ENCODE measurements around the gene PHF23. TPM values are rescaled to one million over a fixed set of nuclear protein-coding genes. Genes with fewer than 3 reads are reported as not detected.

Gene PHF23
- total RNA-seq, 1 donor from 2014 or later = 61.1 TPM

GRCh38 chr17:7224661-7225111 lies 14.6 kb downstream of the PHF23 start:
- H3K36me3 Mint-ChIP-seq = peaks cover 20% of the 10 kb centered on the region
- no peak overlapping the region for H3K4me3 Mint-ChIP-seq
- no peak for DNase-seq (ENCODE audit: extremely low spot score, unreplicated experiment)
- H3K27ac Mint-ChIP-seq = no peak overlapping the region
- H3K4me1 Mint-ChIP-seq (ENCODE audit: unreplicated experiment) = peaks cover 12% of the 10 kb centered on the region
- H3K27me3 Mint-ChIP-seq = no peaks in the 10 kb centered on the region
- no peak for TF ChIP-seq CTCF (conservative IDR thresholded peaks at IDR 0.05)
- H3K9me3 Mint-ChIP-seq = no peaks in the 10 kb centered on the region

GRCh38 chr17:7224110-7224509 lies 15.1 kb downstream of the PHF23 start:
- Mint-ChIP-seq H3K36me3 (peaks cover 15% of the 10 kb centered on the region), H3K27ac (peak overlapping the region; percentile 72), H3K4me3 (peak overlapping the region; percentile 3), H3K27me3 (no peaks in the 10 kb centered on the region), H3K9me3 (no peaks in the 10 kb centered on the region), H3K4me1 (ENCODE audit: unreplicated experiment) (peaks cover 18% of the 10 kb centered on the region)
- TF ChIP-seq CTCF (conservative IDR thresholded peaks at IDR 0.05) = no peak
- no peak for DNase-seq (ENCODE audit: extremely low spot score, unreplicated experiment)

- no peak for TF ChIP-seq CTCF (conservative IDR thresholded peaks at IDR 0.05)
- no peaks in the 10 kb centered on the region for H3K9me3 Mint-ChIP-seq
- H3K27me3 Mint-ChIP-seq = no peaks in the 10 kb centered on the region
- H3K4me3 Mint-ChIP-seq = no peak overlapping the region
- H3K36me3 Mint-ChIP-seq = peaks cover 13% of the 10 kb centered on the region
- no peak for DNase-seq (ENCODE audit: extremely low spot score, unreplicated experiment)
- H3K4me1 Mint-ChIP-seq (ENCODE audit: unreplicated experiment) = peaks cover 23% of the 10 kb centered on the region
- H3K27ac Mint-ChIP-seq = peak overlapping the region; percentile 72
Observed at GRCh38 chr17:7223375-7223774, 15.9 kb downstream of the PHF23 start.

GRCh38 chr17:7222972-7223292 lies 16.3 kb downstream of the PHF23 start:
- H3K27ac Mint-ChIP-seq = no peak overlapping the region
- no peak for TF ChIP-seq CTCF (conservative IDR thresholded peaks at IDR 0.05)
- DNase-seq (ENCODE audit: extremely low spot score, unreplicated experiment) = no peak
- H3K4me1 Mint-ChIP-seq (ENCODE audit: unreplicated experiment) = peaks cover 26% of the 10 kb centered on the region
- no peak overlapping the region for H3K4me3 Mint-ChIP-seq
- no peaks in the 10 kb centered on the region for H3K9me3 Mint-ChIP-seq
- peaks cover 9% of the 10 kb centered on the region for H3K36me3 Mint-ChIP-seq
- H3K27me3 Mint-ChIP-seq = no peaks in the 10 kb centered on the region

- no peak for TF ChIP-seq CTCF (conservative IDR thresholded peaks at IDR 0.05)
- DNase-seq (ENCODE audit: extremely low spot score, unreplicated experiment) = no peak
- Mint-ChIP-seq H3K27ac (peak overlapping the region; percentile 50), H3K4me1 (ENCODE audit: unreplicated experiment) (peaks cover 31% of the 10 kb centered on the region), H3K36me3 (peaks cover 8% of the 10 kb centered on the region), H3K9me3 (no peaks in the 10 kb centered on the region), H3K4me3 (peak overlapping the region; percentile 97), H3K27me3 (no peaks in the 10 kb centered on the region)
Observed at GRCh38 chr17:7222093-7222971, 16.9 kb downstream of the PHF23 start.

Data from type B pancreatic cell (in vitro differentiated cells).